HG02763 (cell line): Measurements from ENCODE around the gene CYP2F1.

Experiments used
- ATAC-seq: cut with Tn5 transposase; IDR thresholded peaks from one replicate; pipeline ENCODE4 v1.9.1; 2021; ENCODE audit warnings: mild to moderate bottlenecking, moderate library complexity; ENCODE audit not compliant: unreplicated experiment

Gene CYP2F1

DNA sequence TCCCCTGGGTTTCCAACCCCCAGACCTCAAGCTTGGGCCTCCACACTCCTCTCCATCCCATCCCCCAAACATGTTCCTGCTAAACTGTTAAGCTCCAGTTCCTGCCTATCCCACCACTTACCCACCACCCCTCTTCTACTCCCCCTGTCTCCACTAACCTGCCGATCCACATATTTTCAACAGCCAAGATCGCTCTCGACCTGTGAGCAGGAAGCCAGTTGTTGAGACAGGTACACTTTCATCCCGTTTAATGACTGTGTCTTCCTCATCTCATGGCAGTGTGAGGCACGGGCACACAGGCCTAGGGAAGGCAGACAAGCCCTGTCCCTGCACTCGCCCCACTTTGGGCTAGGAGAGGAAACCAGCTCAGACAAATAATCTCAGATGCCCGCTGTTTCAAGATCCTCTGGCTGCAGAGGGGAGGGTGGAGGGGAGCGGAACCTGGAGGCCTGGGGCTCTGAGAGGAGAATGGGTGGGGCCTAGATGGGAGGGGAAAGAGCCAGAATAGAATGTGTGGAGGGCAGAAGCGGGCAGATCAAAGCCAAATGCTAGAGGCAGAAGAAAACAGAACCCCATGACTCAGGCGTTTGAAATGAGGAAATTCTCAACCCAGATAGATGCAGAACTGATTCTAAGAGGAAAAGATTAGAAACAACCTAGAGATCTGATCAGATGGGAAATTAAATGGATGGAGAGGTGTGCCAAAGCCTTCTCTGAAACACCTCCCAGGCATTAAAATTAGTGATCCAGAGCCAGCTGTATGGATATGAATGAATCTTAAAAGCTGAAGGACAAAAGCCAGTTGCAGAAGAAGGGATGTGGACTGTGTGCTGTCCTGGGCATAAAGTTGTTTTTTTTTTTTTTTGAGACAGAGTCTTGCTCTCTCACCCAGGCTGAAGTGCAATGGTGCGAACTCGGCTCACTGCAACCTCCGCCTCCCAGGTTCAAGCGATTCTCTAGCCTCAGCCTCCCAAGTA, 61.9 kb downstream of the CYP2F1 start:
- no peak for ATAC-seq
